ENCODE data around the gene SVIL. TPM values are rescaled to one million over a fixed set of nuclear protein-coding genes. Genes with fewer than 3 reads are reported as not detected.
"Not testable (repeated sequence)": the region's sequence is repeated elsewhere in the genome, so short reads cannot be mapped to it uniquely, and the experiment has no call there.

SVIL gene
- total RNA-seq, 1 donor: 36.9 TPM

DNA sequence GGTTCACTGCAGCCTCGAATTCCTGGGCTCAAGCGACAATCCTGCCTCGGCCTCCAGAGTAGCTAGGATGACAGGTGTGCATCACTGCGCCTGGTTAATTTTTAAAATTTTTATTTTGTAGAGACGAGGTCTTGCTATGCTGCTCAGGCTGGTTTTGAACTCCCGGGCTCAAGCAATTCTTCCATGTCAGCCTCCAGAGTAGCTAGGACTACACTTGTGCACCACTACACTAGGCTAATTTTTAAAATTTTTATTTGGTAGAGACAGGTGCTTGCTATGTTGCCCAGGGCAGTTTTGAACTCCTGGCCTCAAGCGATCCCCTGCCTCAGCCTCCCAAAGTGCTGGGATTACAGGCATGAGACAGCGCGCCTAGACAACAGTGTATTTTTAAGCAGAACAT, 120.5 kb downstream of the SVIL start:
- no peak overlapping the region for H3K4me2 ChIP-seq (ENCODE audit: insufficient read depth, low read length)
- no peak for DNase-seq (ENCODE audit: insufficient read length, low spot score, missing footprints)
- H3K27me3 ChIP-seq (ENCODE audit: insufficient read depth, low read length): no peaks in the 10 kb centered on the region
- no peak for TF ChIP-seq CTCF (IDR thresholded peaks at IDR 0.05; ENCODE audit: extremely low read depth, low read depth, low read length)
- H3K9me3 ChIP-seq (ENCODE audit: low read depth, low read length): no peaks in the 10 kb centered on the region
- H3K27ac ChIP-seq (ENCODE audit: low read depth, low read length): no peak overlapping the region
- H2AFZ ChIP-seq (ENCODE audit: low read length): no peak overlapping the region
- no peak overlapping the region for H3K4me3 ChIP-seq (ENCODE audit: insufficient read depth, low read length)
- H4K20me1 ChIP-seq (ENCODE audit: insufficient read depth, low read length): no peaks in the 10 kb centered on the region
- H3K36me3 ChIP-seq (ENCODE audit: insufficient read depth, low read length): peaks cover 6% of the 10 kb centered on the region
- peaks cover 1% of the 10 kb centered on the region for H3K4me1 ChIP-seq (ENCODE audit: insufficient read depth, low read length)
- no peaks in the 10 kb centered on the region for H3K79me2 ChIP-seq (ENCODE audit: insufficient read depth, low read length)

DNA sequence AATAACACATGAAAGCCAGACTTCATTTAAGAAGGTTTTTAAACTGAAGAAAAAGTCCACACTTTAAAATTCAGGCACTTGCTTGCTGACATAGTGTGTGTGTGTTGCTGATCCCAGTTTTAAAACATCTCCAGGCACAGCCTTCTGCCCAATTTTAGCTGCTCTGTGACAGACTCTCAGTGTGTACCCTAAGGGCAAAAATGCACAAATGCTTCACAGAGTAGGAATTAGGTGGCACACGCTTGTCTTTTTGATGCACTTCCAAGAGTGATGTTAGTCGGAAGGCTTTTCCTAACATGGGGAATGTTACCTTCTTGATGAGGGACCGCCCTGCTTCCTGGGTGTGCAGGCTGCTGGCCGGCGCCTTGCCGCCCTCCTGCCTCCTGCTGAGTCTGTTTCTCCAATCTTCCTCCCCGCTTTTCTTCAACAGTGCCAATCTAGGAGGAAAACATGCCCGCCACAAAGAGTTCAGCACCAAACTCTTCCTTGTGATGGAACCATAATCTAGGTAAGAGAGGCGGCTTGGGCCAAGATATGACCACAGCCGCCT, 122.3 kb downstream of the SVIL start:
- TF ChIP-seq CTCF (IDR thresholded peaks at IDR 0.05; ENCODE audit: extremely low read depth, low read depth, low read length): no peak
- H3K36me3 ChIP-seq (ENCODE audit: insufficient read depth, low read length): peaks cover 6% of the 10 kb centered on the region
- no peaks in the 10 kb centered on the region for H4K20me1 ChIP-seq (ENCODE audit: insufficient read depth, low read length)
- peaks cover 8% of the 10 kb centered on the region for H3K4me1 ChIP-seq (ENCODE audit: insufficient read depth, low read length)
- H2AFZ ChIP-seq (ENCODE audit: low read length): no peak overlapping the region
- no peak overlapping the region for H3K4me3 ChIP-seq (ENCODE audit: insufficient read depth, low read length)
- DNase-seq (ENCODE audit: insufficient read length, low spot score, missing footprints): no peak
- no peak overlapping the region for H3K27ac ChIP-seq (ENCODE audit: low read depth, low read length)
- H3K79me2 ChIP-seq (ENCODE audit: insufficient read depth, low read length): no peaks in the 10 kb centered on the region
- H3K4me2 ChIP-seq (ENCODE audit: insufficient read depth, low read length): no peak overlapping the region
- no peaks in the 10 kb centered on the region for H3K27me3 ChIP-seq (ENCODE audit: insufficient read depth, low read length)
- no peaks in the 10 kb centered on the region for H3K9me3 ChIP-seq (ENCODE audit: low read depth, low read length)

- H3K9me3 ChIP-seq (ENCODE audit: low read depth, low read length); H2AFZ ChIP-seq (ENCODE audit: low read length); H3K36me3 ChIP-seq (ENCODE audit: insufficient read depth, low read length); H3K27me3 ChIP-seq (ENCODE audit: insufficient read depth, low read length); H3K4me1 ChIP-seq (ENCODE audit: insufficient read depth, low read length); H3K4me2 ChIP-seq (ENCODE audit: insufficient read depth, low read length); H4K20me1 ChIP-seq (ENCODE audit: insufficient read depth, low read length); H3K79me2 ChIP-seq (ENCODE audit: insufficient read depth, low read length); H3K4me3 ChIP-seq (ENCODE audit: insufficient read depth, low read length); DNase-seq (ENCODE audit: insufficient read length, low spot score, missing footprints); H3K27ac ChIP-seq (ENCODE audit: low read depth, low read length): not testable (repeated sequence)
These were observed 123.0 kb downstream of the SVIL start for GRCh38 chr10:29511806-29512205.

DNA sequence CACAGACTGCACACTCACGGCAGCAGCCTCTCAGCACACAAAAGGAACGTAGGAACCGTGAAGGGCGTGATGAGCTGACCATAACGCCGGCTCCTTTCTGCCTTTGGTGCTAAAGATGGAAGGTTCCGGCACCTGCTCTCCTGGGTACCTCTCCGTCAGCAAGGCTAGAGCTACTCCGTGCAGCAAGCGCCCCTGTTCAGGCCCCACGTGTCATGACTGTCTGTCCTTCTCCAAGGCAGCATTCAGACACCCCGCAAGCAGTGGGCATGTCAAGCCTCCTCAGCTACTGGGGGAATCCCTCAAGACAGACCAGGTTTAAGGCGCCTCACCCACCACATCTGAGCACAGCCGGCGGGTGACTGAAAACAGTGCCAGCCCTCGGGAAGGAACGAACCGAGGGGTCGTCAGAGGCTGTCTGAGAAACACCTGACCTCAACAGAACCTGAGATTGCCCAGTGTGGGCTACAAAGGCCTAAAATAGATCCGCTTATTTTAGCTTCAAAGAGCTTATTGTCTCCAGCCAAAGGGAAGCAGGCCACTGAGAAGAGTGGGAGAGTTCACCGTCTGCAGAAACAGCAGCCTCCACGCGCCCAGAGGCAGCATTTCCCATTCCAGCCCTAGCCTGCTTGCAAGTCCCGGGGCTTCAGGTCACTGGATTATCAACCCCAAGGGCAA, 124.2 kb downstream of the SVIL start:
- H3K4me3 ChIP-seq (ENCODE audit: insufficient read depth, low read length); DNase-seq (ENCODE audit: insufficient read length, low spot score, missing footprints); H4K20me1 ChIP-seq (ENCODE audit: insufficient read depth, low read length); H3K9me3 ChIP-seq (ENCODE audit: low read depth, low read length); H3K4me1 ChIP-seq (ENCODE audit: insufficient read depth, low read length); H3K27me3 ChIP-seq (ENCODE audit: insufficient read depth, low read length); H3K79me2 ChIP-seq (ENCODE audit: insufficient read depth, low read length); H3K27ac ChIP-seq (ENCODE audit: low read depth, low read length); H2AFZ ChIP-seq (ENCODE audit: low read length); H3K4me2 ChIP-seq (ENCODE audit: insufficient read depth, low read length); H3K36me3 ChIP-seq (ENCODE audit: insufficient read depth, low read length): not testable (repeated sequence)

DNA sequence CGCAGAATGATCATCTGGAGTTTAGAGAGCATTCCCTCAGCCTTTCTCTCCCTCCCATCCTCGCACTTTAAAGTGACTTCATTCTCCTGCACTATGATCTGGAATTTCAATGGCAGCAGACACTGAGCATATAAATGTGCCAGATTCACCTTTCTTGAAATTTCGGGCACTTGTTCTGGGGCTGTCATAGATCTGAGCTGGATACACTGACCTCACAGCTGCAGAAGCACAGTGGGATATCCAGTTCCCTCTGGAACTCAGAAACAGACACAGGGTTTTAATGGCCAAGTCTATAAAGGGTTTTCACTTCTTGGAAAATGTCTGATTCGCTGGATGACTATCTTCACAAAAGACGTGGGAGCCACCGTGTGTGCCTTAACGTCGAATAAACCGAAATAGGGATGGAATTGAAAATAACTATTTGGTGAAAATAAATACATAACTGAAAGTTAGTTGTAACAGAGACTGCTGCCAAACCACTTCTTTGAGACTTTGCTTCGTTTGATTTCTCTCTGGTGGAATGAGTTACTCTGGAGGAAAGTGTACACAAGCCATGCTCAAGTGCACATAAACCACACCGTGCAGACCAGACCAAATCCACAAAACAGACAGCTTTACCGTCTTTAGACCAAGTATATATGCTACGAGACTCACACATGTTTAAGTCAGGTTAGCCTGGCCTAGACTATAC, 126.1 kb downstream of the SVIL start:
- peaks cover 8% of the 10 kb centered on the region for H3K4me1 ChIP-seq (ENCODE audit: insufficient read depth, low read length)
- no peaks in the 10 kb centered on the region for H3K9me3 ChIP-seq (ENCODE audit: low read depth, low read length)
- no peak for TF ChIP-seq CTCF (IDR thresholded peaks at IDR 0.05; ENCODE audit: extremely low read depth, low read depth, low read length)
- H4K20me1 ChIP-seq (ENCODE audit: insufficient read depth, low read length): no peaks in the 10 kb centered on the region
- H3K4me2 ChIP-seq (ENCODE audit: insufficient read depth, low read length): peak overlapping the region; percentile 4
- H3K27ac ChIP-seq (ENCODE audit: low read depth, low read length): no peak overlapping the region
- H3K36me3 ChIP-seq (ENCODE audit: insufficient read depth, low read length): peaks cover 2% of the 10 kb centered on the region
- no peaks in the 10 kb centered on the region for H3K27me3 ChIP-seq (ENCODE audit: insufficient read depth, low read length)
- DNase-seq (ENCODE audit: insufficient read length, low spot score, missing footprints): no peak
- H3K4me3 ChIP-seq (ENCODE audit: insufficient read depth, low read length): no peak overlapping the region
- no peaks in the 10 kb centered on the region for H3K79me2 ChIP-seq (ENCODE audit: insufficient read depth, low read length)
- H2AFZ ChIP-seq (ENCODE audit: low read length): peak overlapping the region; percentile 35

- not testable (repeated sequence) for H2AFZ ChIP-seq (ENCODE audit: low read length); H3K27me3 ChIP-seq (ENCODE audit: insufficient read depth, low read length); H3K4me2 ChIP-seq (ENCODE audit: insufficient read depth, low read length); H3K4me1 ChIP-seq (ENCODE audit: insufficient read depth, low read length); H3K27ac ChIP-seq (ENCODE audit: low read depth, low read length); H3K9me3 ChIP-seq (ENCODE audit: low read depth, low read length); H3K36me3 ChIP-seq (ENCODE audit: insufficient read depth, low read length); H3K79me2 ChIP-seq (ENCODE audit: insufficient read depth, low read length); H3K4me3 ChIP-seq (ENCODE audit: insufficient read depth, low read length); H4K20me1 ChIP-seq (ENCODE audit: insufficient read depth, low read length); DNase-seq (ENCODE audit: insufficient read length, low spot score, missing footprints)
These were observed 127.0 kb downstream of the SVIL start for GRCh38 chr10:29507750-29508149.
